ENCODE data around the gene LIPH.

- TF ChIP-seq, protein P1, sequence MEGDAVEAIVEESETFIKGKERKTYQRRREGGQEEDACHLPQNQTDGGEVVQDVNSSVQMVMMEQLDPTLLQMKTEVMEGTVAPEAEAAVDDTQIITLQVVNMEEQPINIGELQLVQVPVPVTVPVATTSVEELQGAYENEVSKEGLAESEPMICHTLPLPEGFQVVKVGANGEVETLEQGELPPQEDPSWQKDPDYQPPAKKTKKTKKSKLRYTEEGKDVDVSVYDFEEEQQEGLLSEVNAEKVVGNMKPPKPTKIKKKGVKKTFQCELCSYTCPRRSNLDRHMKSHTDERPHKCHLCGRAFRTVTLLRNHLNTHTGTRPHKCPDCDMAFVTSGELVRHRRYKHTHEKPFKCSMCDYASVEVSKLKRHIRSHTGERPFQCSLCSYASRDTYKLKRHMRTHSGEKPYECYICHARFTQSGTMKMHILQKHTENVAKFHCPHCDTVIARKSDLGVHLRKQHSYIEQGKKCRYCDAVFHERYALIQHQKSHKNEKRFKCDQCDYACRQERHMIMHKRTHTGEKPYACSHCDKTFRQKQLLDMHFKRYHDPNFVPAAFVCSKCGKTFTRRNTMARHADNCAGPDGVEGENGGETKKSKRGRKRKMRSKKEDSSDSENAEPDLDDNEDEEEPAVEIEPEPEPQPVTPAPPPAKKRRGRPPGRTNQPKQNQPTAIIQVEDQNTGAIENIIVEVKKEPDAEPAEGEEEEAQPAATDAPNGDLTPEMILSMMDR (IDR thresholded peaks at IDR 0.05): no peak
- no peak for TF ChIP-seq ZFX (IDR thresholded peaks at IDR 0.05; ENCODE audit: borderline replicate concordance)
Measured at GRCh38 chr3:185465471-185465870, 86.9 kb downstream of the LIPH start.
